ENCODE data around the gene USP2. TPM values are rescaled to one million over a fixed set of nuclear protein-coding genes. Genes with fewer than 3 reads are reported as not detected.

USP2 gene
- total and polyA plus RNA-seq, 8 donors: 1.4 to 17.4 (median 2.8) TPM

GRCh38 chr11:119404872-119405271, 23.4 kb upstream of the USP2 start:
- WGBS, 5 donors: 61 to 76% (median 72%) methylated on average over 2 of the region's 2 CpGs
- no peak overlapping the region for H3K27ac ChIP-seq
- H3K27me3 ChIP-seq: no peaks in the 10 kb centered on the region
- TF ChIP-seq POLR2AphosphoS5 (IDR thresholded peaks at IDR 0.05) (no peak), EP300 (IDR thresholded peaks at IDR 0.05) (no peak), CTCF (IDR thresholded peaks at IDR 0.05) (no peak), POLR2A (IDR thresholded peaks at IDR 0.05) (no peak)
- H3K36me3 ChIP-seq: no peaks in the 10 kb centered on the region
- H3K9me3 ChIP-seq: peaks cover 10 to 17% (median 11%) of the 10 kb centered on the region in 4 donors
- H3K4me3 ChIP-seq: no peak overlapping the region
- H3K4me1 ChIP-seq: no peaks in the 10 kb centered on the region
- intact Hi-C loops (cut with DNase I; ENCODE audit: low total_unique reads): no loop called here
- DNase-seq: no peak

GRCh38 chr11:119403021-119403420, 21.5 kb upstream of the USP2 start:
- no peaks in the 10 kb centered on the region for H3K36me3 ChIP-seq
- peaks cover 10 to 29% (median 20%) of the 10 kb centered on the region in 4 donors for H3K9me3 ChIP-seq
- intact Hi-C loops (cut with DNase I; ENCODE audit: low total_unique reads): no loop called here
- no peaks in the 10 kb centered on the region for H3K4me1 ChIP-seq
- no peak for TF ChIP-seq EP300 (IDR thresholded peaks at IDR 0.05)
- no peak for TF ChIP-seq POLR2A (IDR thresholded peaks at IDR 0.05)
- TF ChIP-seq POLR2AphosphoS5 (IDR thresholded peaks at IDR 0.05): no peak
- TF ChIP-seq CTCF (IDR thresholded peaks at IDR 0.05): no peak
- no peak overlapping the region for H3K4me3 ChIP-seq
- H3K27ac ChIP-seq: no peak overlapping the region
- WGBS, 5 donors: 74 to 86% (median 76%) methylated on average over 5 of the region's 5 CpGs
- DNase-seq: no peak
- H3K27me3 ChIP-seq: no peaks in the 10 kb centered on the region

- 72 to 87% (median 79%) methylated on average over 6 to 8 of the region's 8 CpGs for WGBS, 5 donors
- DNase-seq: no peak
- TF ChIP-seq POLR2A (IDR thresholded peaks at IDR 0.05) (no peak), EP300 (IDR thresholded peaks at IDR 0.05) (no peak), POLR2AphosphoS5 (IDR thresholded peaks at IDR 0.05) (no peak), CTCF (IDR thresholded peaks at IDR 0.05) (no peak)
- no peaks in the 10 kb centered on the region for H3K27me3 ChIP-seq
- no peak overlapping the region for H3K27ac ChIP-seq
- no peaks in the 10 kb centered on the region for H3K36me3 ChIP-seq
- intact Hi-C loops (cut with DNase I; ENCODE audit: low total_unique reads): no loop called here
- no peak overlapping the region for H3K4me3 ChIP-seq
- peaks cover 10 to 31% (median 22%) of the 10 kb centered on the region in 4 donors for H3K9me3 ChIP-seq
- no peaks in the 10 kb centered on the region for H3K4me1 ChIP-seq
Measured at GRCh38 chr11:119402470-119402869, 21.0 kb upstream of the USP2 start.

- no peaks in the 10 kb centered on the region for H3K27me3 ChIP-seq
- intact Hi-C loops (cut with DNase I; ENCODE audit: low total_unique reads): no loop called here
- H3K4me3 ChIP-seq: no peak overlapping the region
- peaks cover 10 to 31% (median 22%) of the 10 kb centered on the region in 4 donors for H3K9me3 ChIP-seq
- H3K4me1 ChIP-seq: no peaks in the 10 kb centered on the region
- TF ChIP-seq POLR2AphosphoS5 (IDR thresholded peaks at IDR 0.05) (no peak), POLR2A (IDR thresholded peaks at IDR 0.05) (no peak), CTCF (IDR thresholded peaks at IDR 0.05) (no peak), EP300 (IDR thresholded peaks at IDR 0.05) (no peak)
- DNase-seq: no peak
- H3K36me3 ChIP-seq: no peaks in the 10 kb centered on the region
- H3K27ac ChIP-seq: no peak overlapping the region
Measured at GRCh38 chr11:119400860-119401259, 19.4 kb upstream of the USP2 start.
